HG02884 (cell line): ENCODE data around the gene DPY19L1.
A peak's percentile ranks its signal among the peaks of the same experiment; 100 is the strongest.
"Not testable (repeated sequence)": the region's sequence is repeated elsewhere in the genome, so short reads cannot be mapped to it uniquely, and the experiment has no call there.

Experiments
- ATAC-seq: cut with Tn5 transposase; IDR thresholded peaks from one replicate; pipeline ENCODE4 v1.9.1; 2021; ENCODE audit warnings: mild to moderate bottlenecking, moderate library complexity; ENCODE audit not compliant: unreplicated experiment

Gene DPY19L1

GRCh38 chr7:35035511-35035961 is 1.7 kb downstream of the DPY19L1 start:
- peak; percentile 18 for ATAC-seq

DNA sequence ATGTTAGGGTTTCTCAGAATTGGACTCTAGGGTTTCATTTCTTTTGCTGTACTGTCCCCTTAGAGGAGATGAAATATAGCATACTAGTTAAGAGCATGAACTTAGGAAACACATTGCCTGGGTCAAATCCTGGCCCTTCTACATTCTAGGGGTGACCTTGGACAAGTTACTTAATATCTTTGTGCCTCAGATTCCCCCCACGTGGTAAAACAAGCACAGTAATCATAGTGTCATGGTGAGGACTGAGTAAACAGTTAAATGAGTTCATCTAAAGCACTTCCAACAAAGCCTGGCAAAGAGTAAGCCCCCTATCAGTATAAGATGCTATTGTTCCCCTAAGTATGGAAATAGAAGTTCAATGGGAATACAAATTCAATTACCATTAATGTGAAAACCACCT is 5.1 kb downstream of the DPY19L1 start:
- ATAC-seq: no peak

GRCh38 chr7:35030848-35031247 is 6.4 kb downstream of the DPY19L1 start:
- no peak for ATAC-seq

- no peak for ATAC-seq
Measured at GRCh38 chr7:35029311-35029710, 8.0 kb downstream of the DPY19L1 start.

GRCh38 chr7:35026150-35026549 is 11.1 kb downstream of the DPY19L1 start:
- ATAC-seq: no peak

DNA sequence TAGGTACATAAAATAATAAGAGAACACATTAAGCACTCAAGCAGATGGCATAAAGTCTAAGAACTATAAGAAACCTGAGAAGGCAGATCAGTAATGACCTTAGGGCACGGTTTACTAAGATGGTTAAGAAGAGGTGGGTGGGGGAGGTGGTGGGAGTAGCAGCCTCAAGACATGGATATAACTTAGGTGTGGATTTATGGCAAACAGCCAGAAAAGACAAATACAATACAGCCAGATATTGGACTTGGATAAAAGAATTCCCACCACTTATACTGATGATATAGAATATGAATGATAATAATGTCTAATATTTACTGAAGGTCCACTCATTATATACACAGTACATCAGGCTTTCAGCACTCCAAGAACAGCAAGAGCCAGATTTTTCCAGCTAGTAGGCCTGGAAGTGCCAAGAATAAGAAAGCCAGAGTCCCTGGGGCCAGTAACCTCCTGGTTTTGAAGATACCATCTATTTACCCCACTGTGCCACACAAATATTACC is 11.9 kb downstream of the DPY19L1 start:
- ATAC-seq: no peak

- ATAC-seq: no peak
Measured at GRCh38 chr7:35024298-35024697, 13.0 kb downstream of the DPY19L1 start.

DNA sequence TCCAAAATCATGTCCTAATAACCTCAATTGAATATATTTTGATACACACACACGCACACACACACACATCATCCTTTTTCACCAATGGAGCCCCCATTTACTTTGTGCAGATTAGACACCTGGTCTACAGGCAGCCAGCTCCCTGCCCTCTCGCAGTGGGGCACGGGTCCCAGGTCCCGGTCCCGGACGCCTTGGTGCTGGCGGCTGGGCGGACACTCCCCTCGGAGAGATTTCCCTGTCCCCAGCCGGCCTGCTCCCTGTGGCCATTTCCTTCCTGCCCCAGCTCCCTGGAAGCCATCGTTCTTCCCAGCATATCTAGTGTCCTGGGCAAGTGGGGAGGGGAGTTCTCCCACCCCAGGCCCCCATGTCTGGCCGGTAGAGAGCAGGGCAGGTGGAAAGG is 14.6 kb downstream of the DPY19L1 start:
- ATAC-seq: no peak

GRCh38 chr7:35021445-35021844 is 15.8 kb downstream of the DPY19L1 start:
- no peak for ATAC-seq

- ATAC-seq: no peak
Measured at GRCh38 chr7:35019801-35020200, 17.5 kb downstream of the DPY19L1 start.

GRCh38 chr7:35019179-35019729 is 18.0 kb downstream of the DPY19L1 start:
- no peak for ATAC-seq

DNA sequence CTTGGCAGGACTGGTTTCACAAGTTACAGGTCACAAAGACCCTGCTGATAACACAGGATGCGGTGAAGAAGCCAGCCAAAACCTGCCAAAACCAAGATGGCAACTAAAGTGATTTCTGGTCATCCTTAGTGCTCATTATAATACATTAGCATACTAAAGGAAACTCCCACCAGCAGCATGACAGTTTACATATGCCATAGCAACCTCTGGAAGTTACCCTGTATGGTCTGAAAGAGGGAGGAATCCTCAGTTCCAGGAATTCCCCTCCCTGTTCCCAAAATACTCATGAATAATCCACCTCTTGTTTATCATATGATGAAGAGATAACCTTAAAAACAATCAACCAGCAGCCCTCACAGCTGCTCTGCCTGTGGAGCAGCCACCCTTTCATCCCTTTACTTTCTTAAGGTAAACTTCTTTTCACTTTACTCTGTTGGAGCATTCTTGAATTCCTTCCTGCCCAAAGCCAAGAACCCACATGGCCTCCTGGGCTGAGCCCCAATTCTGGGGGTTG is 21.9 kb downstream of the DPY19L1 start:
- ATAC-seq: no peak

- no peak for ATAC-seq
Measured at GRCh38 chr7:35012160-35012559, 25.1 kb downstream of the DPY19L1 start.

GRCh38 chr7:35011085-35011484 is 26.2 kb downstream of the DPY19L1 start:
- ATAC-seq: no peak

- ATAC-seq: no peak
Measured at GRCh38 chr7:35007768-35008167, 29.5 kb downstream of the DPY19L1 start.

DNA sequence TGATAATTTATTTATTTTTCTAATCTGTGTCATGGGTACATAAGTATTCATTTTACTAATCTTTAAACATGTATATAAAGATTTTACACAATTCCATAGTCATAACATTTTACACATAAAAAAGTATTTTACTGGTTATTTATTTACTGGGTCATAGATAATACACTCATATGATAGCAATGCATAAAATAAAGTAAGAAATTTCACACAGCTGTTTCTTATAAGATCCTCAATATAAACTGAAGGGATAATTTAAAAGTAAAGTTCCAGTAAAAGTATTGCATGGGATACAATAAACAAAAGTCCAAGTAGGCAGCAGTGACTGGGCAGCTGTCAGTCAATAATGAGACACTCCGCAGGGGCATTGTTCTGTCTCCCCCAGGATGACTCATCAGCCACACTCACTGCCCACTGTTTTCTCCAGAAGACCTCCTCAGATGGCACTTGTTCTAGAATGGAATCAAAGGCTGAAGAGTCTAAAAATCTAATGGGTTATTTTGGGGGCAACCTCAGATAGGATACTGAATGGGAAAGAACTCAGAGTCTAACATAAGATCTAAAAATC is 32.7 kb downstream of the DPY19L1 start:
- no peak for ATAC-seq

DNA sequence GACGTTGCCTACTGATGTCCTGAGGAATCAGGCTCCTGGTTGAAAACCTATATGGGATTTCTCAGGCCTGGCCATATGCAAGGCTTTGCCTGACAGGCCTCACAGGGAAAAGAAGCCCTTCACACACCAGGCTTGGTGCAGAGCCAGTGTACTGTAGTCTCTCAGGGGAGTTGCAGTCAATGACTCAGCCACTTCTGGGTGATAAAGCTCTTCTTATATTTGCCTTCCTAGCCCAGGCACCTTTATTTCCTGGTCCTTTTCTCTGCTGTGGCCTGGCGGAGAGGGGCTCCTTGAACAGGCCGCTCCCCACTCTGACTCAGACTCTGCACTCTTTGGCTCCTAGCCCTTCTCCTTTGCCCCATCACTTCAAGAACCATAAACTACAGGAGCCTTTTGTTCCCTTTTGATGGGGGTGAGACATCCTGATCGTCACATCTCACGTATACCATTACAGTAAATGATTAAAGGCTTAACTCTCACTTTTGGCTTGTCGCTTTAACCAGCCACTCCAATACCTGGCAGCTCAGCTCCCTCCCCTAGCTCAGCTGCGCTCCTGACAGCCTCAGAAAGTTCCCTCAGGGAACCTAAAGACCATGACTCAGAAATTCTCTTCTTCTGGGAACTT is 33.5 kb downstream of the DPY19L1 start:
- no peak for ATAC-seq

DNA sequence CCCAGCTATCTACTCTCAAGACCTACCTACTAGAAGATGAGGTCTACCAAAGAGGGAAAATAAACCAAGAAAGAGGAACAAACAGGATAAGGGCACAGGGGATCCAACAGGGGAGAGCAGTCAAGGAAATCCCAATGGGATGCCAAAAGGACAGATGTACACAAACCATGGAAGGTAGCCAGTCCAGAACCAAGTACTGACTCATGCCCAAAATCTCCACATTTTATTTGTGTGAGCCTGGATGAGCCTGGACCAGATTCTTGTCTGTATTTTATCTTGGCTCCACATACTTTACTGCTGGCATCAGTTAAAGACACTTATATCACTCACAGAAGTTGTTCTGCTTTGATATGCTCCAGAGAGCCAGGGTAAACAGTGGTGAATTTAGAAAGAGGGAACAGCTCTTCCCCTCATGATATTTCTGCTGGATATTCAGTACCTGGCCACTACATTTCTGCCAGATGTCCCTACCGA is 34.1 kb downstream of the DPY19L1 start:
- not testable (repeated sequence) for ATAC-seq

DNA sequence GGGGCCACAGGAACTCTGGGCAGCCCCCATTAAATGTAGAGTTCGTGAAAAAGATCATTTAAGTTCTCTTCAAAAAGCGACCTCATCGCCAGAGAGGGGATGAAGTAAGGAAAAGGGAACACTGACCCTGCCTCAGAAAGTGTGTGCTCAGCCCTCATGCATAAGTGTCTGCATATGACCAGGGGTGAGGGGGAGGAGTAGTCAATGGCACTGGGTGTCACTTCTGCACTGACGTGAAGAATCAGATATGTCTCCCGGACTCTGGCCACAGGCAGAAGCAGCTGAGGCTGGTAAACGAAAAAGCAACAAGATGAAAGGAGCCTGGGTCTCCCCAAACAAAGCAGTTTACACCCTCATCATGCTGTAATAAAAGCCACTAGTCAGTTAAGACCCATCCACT is 39.0 kb downstream of the DPY19L1 start:
- not testable (repeated sequence) for ATAC-seq

DNA sequence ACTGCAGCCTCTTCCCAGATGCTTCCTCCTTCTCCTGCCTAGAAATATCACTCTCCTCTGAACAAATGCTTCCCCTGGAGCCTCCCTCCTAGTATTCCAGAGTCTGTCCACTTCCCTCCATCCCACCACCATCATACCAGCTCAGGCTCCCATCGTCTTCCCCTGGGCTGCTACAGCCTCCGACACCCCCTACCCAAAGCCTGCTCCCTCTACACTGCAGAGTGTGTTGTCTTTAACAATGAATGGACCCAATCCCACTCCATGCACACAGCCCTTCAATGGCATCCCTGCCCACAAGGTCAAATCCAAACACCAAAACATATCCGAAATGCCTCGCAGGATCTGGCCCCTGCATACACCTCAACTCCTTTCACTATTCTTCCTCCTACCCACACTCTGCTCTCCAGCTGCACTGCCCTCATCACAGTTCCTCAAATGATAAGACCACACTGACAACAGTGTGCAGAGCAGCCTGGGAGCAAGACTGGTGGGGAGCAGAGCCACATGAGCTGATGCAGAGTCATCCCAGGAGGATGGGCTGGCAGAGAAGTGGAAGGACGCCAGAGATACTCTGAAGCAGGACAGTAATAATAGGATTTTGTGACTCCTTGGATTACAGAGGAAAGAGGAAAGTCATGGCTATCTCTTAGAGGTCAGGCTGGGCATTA is 40.7 kb downstream of the DPY19L1 start:
- not testable (repeated sequence) for ATAC-seq

DNA sequence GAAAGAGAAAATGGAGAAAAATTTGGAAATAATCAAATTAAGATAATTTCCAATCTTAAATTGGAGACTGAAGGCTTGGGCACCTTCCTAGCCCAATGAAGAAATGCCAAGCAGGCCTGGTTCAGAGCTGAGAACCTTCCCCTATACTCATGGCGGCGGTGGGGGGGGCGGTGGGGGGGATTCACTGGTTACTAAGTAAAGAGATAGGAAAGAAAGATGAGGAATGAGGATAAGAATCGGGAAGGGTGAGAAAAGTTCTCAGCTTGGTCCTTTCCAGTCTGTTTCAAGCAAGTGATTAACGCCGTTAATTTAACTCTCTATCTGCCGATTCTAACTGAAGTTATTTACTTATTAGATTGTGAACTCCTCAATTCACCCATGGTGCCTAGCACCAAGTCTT is 41.5 kb downstream of the DPY19L1 start:
- ATAC-seq: no peak
